ENCODE results near the gene PTPN23. TPM values are rescaled to one million over a fixed set of nuclear protein-coding genes. Genes with fewer than 3 reads are reported as not detected.

Gene PTPN23
- total and polyA plus RNA-seq, 12 donors: 9.2 to 23.4 (median 19.6) TPM

DNA sequence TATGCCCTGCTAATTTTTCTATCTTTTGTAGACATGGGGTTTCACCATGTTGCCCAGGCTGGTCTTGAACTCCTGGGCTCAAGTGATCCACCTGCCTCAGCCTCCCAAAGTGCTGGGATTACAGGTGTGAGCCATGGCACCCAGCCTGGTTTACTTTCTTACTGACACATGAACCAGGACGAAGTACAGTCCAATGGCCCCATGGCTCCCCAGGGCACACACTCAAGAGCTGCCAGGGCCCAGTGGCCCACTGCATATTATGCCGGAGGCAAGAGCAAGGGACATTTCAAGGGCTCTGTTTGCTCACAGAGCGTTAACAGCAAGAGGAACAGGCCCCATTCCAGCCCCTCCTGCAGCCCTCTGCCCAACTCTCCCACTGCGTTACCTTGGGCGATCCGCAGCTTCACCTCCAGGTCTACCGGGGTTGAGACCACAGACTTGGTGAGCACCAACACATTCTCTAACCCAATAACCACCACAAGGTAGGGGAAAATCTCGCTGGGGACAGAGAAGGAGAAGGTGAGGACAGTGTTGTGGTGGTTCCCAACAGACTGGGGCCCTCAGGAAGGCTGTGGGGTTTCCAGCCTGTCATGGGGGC lies 42.8 kb downstream of the PTPN23 start:
- H3K4me3 ChIP-seq: no peak overlapping the region
- no peak overlapping the region for H3K27ac ChIP-seq
- intact Hi-C loops (cut with DNase I): loop anchor here in 6 of 10 donors (1.0 to 5.0 kb wide), 4 partner anchors 19 to 54 kb away; partner anchors contain the start of gene SCAP (in 4 of the 6)
- peaks cover 0 to 85% (median 14%) of the 10 kb centered on the region in 9 donors for H3K36me3 ChIP-seq
- DNase-seq (no peak), ATAC-seq (no peak)
- peaks cover 10 to 24% (median 16%) of the 10 kb centered on the region in 9 donors for H3K4me1 ChIP-seq
- WGBS, 2 donors: 93 to 97% methylated on average over 8 of the region's 8 CpGs
- no peaks in the 10 kb centered on the region for H3K27me3 ChIP-seq
- TF ChIP-seq, protein P1, sequence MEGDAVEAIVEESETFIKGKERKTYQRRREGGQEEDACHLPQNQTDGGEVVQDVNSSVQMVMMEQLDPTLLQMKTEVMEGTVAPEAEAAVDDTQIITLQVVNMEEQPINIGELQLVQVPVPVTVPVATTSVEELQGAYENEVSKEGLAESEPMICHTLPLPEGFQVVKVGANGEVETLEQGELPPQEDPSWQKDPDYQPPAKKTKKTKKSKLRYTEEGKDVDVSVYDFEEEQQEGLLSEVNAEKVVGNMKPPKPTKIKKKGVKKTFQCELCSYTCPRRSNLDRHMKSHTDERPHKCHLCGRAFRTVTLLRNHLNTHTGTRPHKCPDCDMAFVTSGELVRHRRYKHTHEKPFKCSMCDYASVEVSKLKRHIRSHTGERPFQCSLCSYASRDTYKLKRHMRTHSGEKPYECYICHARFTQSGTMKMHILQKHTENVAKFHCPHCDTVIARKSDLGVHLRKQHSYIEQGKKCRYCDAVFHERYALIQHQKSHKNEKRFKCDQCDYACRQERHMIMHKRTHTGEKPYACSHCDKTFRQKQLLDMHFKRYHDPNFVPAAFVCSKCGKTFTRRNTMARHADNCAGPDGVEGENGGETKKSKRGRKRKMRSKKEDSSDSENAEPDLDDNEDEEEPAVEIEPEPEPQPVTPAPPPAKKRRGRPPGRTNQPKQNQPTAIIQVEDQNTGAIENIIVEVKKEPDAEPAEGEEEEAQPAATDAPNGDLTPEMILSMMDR (IDR thresholded peaks at IDR 0.05): no peak
- H3K9me3 ChIP-seq: no peaks in the 10 kb centered on the region

DNA sequence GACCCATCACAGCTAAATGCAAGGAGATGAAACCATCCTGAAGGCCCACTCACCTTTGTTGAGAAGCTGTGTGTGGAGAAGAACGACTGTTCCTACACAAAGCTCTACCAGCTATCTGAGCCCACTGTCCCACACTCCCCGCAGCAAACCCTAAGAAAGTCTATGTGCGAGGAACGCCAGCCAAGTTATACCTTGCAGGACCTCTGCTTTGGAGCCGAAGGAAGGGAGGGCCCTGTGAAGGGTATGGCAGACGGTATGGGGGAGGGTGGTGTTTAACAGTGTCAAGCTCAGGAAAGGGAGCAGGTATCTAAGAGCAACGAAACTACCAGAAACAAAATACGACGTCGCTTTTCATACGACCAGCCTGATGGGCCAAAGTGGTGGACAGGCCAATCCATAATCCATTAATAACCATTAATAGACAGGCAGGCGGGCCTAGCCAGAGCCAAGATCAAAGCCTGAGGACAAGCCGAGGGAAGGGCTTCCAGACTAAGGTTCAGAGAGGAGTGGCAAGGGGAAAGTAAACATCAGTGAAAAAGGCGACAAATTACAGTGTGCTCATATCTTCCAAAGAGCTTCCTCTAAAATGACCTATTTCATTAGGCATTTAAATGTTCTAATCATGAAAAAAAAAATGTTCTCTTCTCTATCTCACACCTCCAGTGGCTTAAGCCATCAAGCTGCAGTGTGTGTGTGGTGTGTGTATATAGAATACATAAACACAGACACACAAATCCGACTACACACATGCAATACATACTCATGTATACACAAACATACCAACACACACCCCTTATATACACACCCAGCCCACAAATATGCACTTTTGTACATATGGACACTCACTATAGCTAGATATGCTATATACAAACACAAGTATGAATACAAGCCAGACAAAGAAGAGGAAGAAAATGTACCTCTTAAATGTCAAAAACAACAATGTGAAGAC lies 43.9 kb downstream of the PTPN23 start:
- Histone ChIP-seq H3K27ac (no peak overlapping the region), H3K27me3 (no peaks in the 10 kb centered on the region), H3K9me3 (no peaks in the 10 kb centered on the region), H3K36me3 (peaks cover 0 to 81% (median 10%) of the 10 kb centered on the region in 9 donors), H3K4me1 (peaks cover 10 to 24% (median 16%) of the 10 kb centered on the region in 9 donors), H3K4me3 (no peak overlapping the region)
- DNase-seq (no peak), ATAC-seq (no peak)
- intact Hi-C loops (cut with DNase I): loop anchor here in 4 of 10 donors (1.0 to 5.0 kb wide), 2 partner anchors 18 to 53 kb away; partner anchors contain the start of gene SCAP (in 3 of the 4)
- TF ChIP-seq, protein P1 (IDR thresholded peaks at IDR 0.05): no peak
- WGBS, 2 donors: 91 to 92% methylated on average over 15 of the region's 15 CpGs

DNA sequence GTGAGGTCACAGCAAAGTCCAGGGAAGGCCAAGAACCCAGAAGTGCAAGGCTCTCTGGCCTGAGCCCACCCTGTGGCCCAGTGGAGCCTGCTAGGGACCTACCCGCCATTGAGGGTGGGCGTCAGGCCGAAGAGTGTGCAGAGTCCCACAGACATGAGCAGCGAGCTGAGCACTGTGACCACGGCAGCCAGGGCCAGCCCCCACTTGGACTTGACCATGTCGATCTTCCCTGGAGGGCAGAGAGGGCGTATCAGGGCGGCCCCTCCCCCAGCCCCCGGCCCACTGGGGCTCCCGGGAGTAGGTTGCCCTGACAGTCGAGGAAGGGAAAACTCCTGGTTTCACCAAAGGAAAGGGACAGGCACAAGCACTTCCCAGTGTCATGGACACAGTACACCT lies 44.6 kb downstream of the PTPN23 start:
- peaks cover 10 to 24% (median 16%) of the 10 kb centered on the region in 9 donors for H3K4me1 ChIP-seq
- H3K4me3 ChIP-seq: no peak overlapping the region
- no peak overlapping the region for H3K27ac ChIP-seq
- no peaks in the 10 kb centered on the region for H3K9me3 ChIP-seq
- no peak for ATAC-seq
- intact Hi-C loops (cut with DNase I): no loop called here
- H3K27me3 ChIP-seq: no peaks in the 10 kb centered on the region
- no peak for DNase-seq
- TF ChIP-seq, protein P1 (IDR thresholded peaks at IDR 0.05): no peak
- peaks cover 0 to 81% (median 10%) of the 10 kb centered on the region in 9 donors for H3K36me3 ChIP-seq
- 87% methylated on average over 11 of the region's 11 CpGs for WGBS, 2 donors

DNA sequence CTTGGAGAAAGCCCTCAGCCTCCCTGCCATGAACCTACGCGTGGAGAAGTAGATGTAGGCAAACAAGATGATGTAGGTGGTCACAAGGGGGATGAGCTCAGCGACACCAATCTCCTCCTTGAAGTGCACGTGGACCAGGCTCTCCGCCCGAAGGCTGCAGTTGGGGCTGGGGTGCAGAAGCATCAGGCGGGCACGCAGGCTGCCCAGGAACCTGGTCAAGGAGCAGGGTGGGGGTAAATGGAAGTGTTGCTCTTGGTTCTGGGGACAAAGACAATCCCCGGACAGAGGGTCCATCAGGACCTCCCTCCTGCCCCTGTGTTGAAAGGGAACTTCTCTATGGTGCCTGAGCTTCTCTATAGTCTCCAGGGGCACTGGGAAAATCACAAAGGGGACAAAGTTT lies 45.1 kb downstream of the PTPN23 start:
- no peaks in the 10 kb centered on the region for H3K9me3 ChIP-seq
- no peak overlapping the region for H3K4me3 ChIP-seq
- no peaks in the 10 kb centered on the region for H3K27me3 ChIP-seq
- no peak for DNase-seq
- H3K4me1 ChIP-seq: peaks cover 10 to 20% (median 16%) of the 10 kb centered on the region in 9 donors
- no peak for ATAC-seq
- intact Hi-C loops (cut with DNase I): no loop called here
- H3K27ac ChIP-seq: no peak overlapping the region
- TF ChIP-seq, protein P1 (IDR thresholded peaks at IDR 0.05): no peak
- H3K36me3 ChIP-seq: peaks cover 0 to 84% (median 10%) of the 10 kb centered on the region in 9 donors
- 95 to 96% methylated on average over 9 of the region's 9 CpGs for WGBS, 2 donors
